ENCODE data around the gene CLCA2. TPM values are rescaled to one million over a fixed set of nuclear protein-coding genes. Genes with fewer than 3 reads are reported as not detected.

CLCA2 gene
- total and polyA plus RNA-seq, 2 of the 8 experiments (the other 6 are each of a cell fraction or from before 2014, with no cell fraction given): not detected

DNA sequence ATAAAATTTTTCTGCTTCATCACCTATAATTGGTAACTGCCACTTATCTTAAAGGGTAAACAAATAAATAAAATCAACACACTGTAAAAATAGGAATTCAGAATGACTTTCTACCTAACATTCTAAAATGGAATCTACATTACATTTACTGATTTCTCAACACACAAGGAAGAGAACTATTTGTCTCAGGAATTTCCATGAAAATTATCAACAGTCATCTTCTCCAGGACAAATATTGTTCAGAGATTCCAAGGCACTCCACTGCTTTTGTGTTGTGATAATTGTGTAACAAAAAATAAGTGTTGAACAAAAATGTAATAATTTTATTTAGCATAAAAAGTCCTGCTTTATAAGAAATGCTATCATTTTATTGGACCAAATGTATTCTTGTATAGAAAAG, 35.2 kb upstream of the CLCA2 start:
- ChIA-PET CTCF (ENCODE audit: partially characterized antibody) (no interaction called here), POLR2A (ENCODE audit: partially characterized antibody) (no interaction called here)
- Histone ChIP-seq H2AFZ (ENCODE audit: low read length) (no peak overlapping the region), H3K79me2 (ENCODE audit: control insufficient read depth in 1 of 2, insufficient read depth in 2 of 2, low read length in 2 of 2) (peaks cover 0 to 47% of the 10 kb centered on the region in 2 experiments; a peak in 2 of 4 replicates), H2BK5ac (ENCODE audit: low read depth, low read length) (no peak overlapping the region), H4K8ac (ENCODE audit: extremely low read depth, insufficient read depth, low read length) (no peak overlapping the region), H3K18ac (ENCODE audit: extremely low read depth, low read length) (no peak overlapping the region), H3K9ac (replicated peaks in 1 of 4; ENCODE audit: extremely low read depth in 1 of 4, low read depth in 3 of 4, low read length in 3 of 4) (no peak overlapping the region), H3K4me3 (ENCODE audit: extremely low read depth in 1 of 4, insufficient read depth in 2 of 4, low read depth in 3 of 4, low read length in 4 of 4) (no peak overlapping the region), H3K56ac (replicated peaks; ENCODE audit: insufficient read length, low read depth, low read length) (no peak overlapping the region), H2BK120ac (replicated peaks; ENCODE audit: low read depth, low read length) (no peak overlapping the region), H3K36me3 (ENCODE audit: control insufficient read depth in 2 of 4, insufficient read depth in 4 of 4, low read length in 3 of 4) (no peaks in the 10 kb centered on the region; a peak in 1 of 8 replicates), H3K23me2 (ENCODE audit: low read depth, low read length) (no peaks in the 10 kb centered on the region), H4K5ac (ENCODE audit: insufficient read length, low read depth, low read length) (no peak overlapping the region), H3K14ac (ENCODE audit: insufficient read length) (no peak overlapping the region), H4K91ac (replicated peaks; ENCODE audit: insufficient read length, low read length) (no peak overlapping the region), H3K4me2 (ENCODE audit: insufficient read depth in 1 of 2, low read depth in 2 of 2, low read length in 2 of 2) (no peak overlapping the region), H3K27me3 (replicated peaks in 1 of 4; ENCODE audit: control insufficient read depth in 3 of 4, extremely low read depth in 1 of 4, insufficient read depth in 3 of 4, low read length in 3 of 4) (no peaks in the 10 kb centered on the region), H2BK20ac (ENCODE audit: low read length) (no peak overlapping the region), H2AK5ac (ENCODE audit: low read depth, low read length) (no peak overlapping the region), H3K79me1 (ENCODE audit: low read depth, low read length) (no peaks in the 10 kb centered on the region), H4K20me1 (replicated peaks in 1 of 2; ENCODE audit: control insufficient read depth in 1 of 2, insufficient read depth in 2 of 2, low read length in 2 of 2) (no peaks in the 10 kb centered on the region), H2BK12ac (ENCODE audit: low read depth, low read length) (no peak overlapping the region), H3K23ac (ENCODE audit: insufficient read length) (no peak overlapping the region), H3K9me3 (ENCODE audit: insufficient read depth in 2 of 2, low read depth in 1 of 2, low read length in 1 of 2) (no peaks in the 10 kb centered on the region), H2BK15ac (ENCODE audit: low read length) (no peak overlapping the region), H3K4ac (replicated peaks; ENCODE audit: insufficient read length, low read depth, low read length) (no peak overlapping the region), H3K27ac (ENCODE audit: low read depth, low read length) (no peak overlapping the region), H3K4me1 (replicated peaks in 1 of 4; ENCODE audit: control insufficient read depth in 3 of 4, insufficient read depth in 4 of 4, low read length in 3 of 4) (no peaks in the 10 kb centered on the region)
- no peak for DNase-seq (ENCODE audit: low read depth in 1 of 2, low spot score in 2 of 2)
- no peak for FAIRE-seq
- no peak for TF ChIP-seq MAX (IDR thresholded peaks at IDR 0.05)
- TF ChIP-seq PHF8 (conservative IDR thresholded peaks at IDR 0.05; ENCODE audit: low read depth, low read length): no peak
- no peak for TF ChIP-seq CHD1 (IDR thresholded peaks at IDR 0.05; ENCODE audit: low read depth, low read length)
- no peak for TF ChIP-seq RFX5 (IDR thresholded peaks at IDR 0.05; ENCODE audit: borderline replicate concordance, low read depth, low read length)
- TF ChIP-seq, protein P1, sequence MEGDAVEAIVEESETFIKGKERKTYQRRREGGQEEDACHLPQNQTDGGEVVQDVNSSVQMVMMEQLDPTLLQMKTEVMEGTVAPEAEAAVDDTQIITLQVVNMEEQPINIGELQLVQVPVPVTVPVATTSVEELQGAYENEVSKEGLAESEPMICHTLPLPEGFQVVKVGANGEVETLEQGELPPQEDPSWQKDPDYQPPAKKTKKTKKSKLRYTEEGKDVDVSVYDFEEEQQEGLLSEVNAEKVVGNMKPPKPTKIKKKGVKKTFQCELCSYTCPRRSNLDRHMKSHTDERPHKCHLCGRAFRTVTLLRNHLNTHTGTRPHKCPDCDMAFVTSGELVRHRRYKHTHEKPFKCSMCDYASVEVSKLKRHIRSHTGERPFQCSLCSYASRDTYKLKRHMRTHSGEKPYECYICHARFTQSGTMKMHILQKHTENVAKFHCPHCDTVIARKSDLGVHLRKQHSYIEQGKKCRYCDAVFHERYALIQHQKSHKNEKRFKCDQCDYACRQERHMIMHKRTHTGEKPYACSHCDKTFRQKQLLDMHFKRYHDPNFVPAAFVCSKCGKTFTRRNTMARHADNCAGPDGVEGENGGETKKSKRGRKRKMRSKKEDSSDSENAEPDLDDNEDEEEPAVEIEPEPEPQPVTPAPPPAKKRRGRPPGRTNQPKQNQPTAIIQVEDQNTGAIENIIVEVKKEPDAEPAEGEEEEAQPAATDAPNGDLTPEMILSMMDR (IDR thresholded peaks at IDR 0.05; ENCODE audit: control extremely low read depth in 1 of 3, insufficient read depth in 1 of 3, low read depth in 1 of 3, low read length in 3 of 3): no peak
- TF ChIP-seq HDAC2 (IDR thresholded peaks at IDR 0.05; ENCODE audit: borderline replicate concordance in 1 of 2, low read depth in 2 of 2, low read length in 2 of 2): no peak
- TF ChIP-seq EZH2 (IDR thresholded peaks at IDR 0.05; ENCODE audit: low read depth, low read length, severe bottlenecking): no peak
- TF ChIP-seq KDM4A (IDR thresholded peaks at IDR 0.05; ENCODE audit: low read depth, low read length, severe bottlenecking): no peak
- no peak for TF ChIP-seq RAD21 (IDR thresholded peaks at IDR 0.05 in 1 of 2, conservative IDR thresholded peaks at IDR 0.05 in 1 of 2; ENCODE audit: low read depth in 2 of 2, low read length in 2 of 2)
- TF ChIP-seq CEBPB (IDR thresholded peaks at IDR 0.05; ENCODE audit: low read depth, low read length): no peak

All from H1 (cell line).